Type B pancreatic cell (in vitro differentiated cells): ENCODE measurements around the gene REPS2. TPM values are rescaled to one million over a fixed set of nuclear protein-coding genes. Genes with fewer than 3 reads are reported as not detected.

ENCODE experiments used
- DNase-seq: peaks from one replicate; pipeline ENCODE4 v3.0.0; 2021; ENCODE audit warnings: mixed read lengths; ENCODE audit not compliant: unreplicated experiment; ENCODE audit errors: extremely low spot score
- H3K27ac Mint-ChIP-seq: 2 replicates; pipeline ENCODE4 v1.8.0; 2021; ENCODE audit warnings: mild to moderate bottlenecking, mixed read lengths
- H3K27me3 Mint-ChIP-seq: 2 replicates; pipeline ENCODE4 v1.8.0; 2021; ENCODE audit warnings: mixed read lengths
- H3K36me3 Mint-ChIP-seq: 2 replicates; pipeline ENCODE4 v1.8.0; 2021; ENCODE audit warnings: mixed read lengths
- H3K4me1 Mint-ChIP-seq: one replicate; pipeline ENCODE4 v1.8.0; 2021; ENCODE audit warnings: mixed read lengths; ENCODE audit not compliant: unreplicated experiment
- H3K4me3 Mint-ChIP-seq: 2 replicates; pipeline ENCODE4 v1.8.0; 2021; ENCODE audit warnings: mild to moderate bottlenecking, mixed read lengths
- H3K9me3 Mint-ChIP-seq: 2 replicates; pipeline ENCODE4 v1.8.0; 2021; ENCODE audit warnings: mixed read lengths
- CTCF ChIP-seq: fragments of 200-600 bp; sonication (generic); conservative IDR thresholded peaks from 2 replicates; pipeline ENCODE4 v1.5.0; 2021; ENCODE audit warnings: antibody characterized with exemption, mild to moderate bottlenecking
- total RNA-seq: library from RNA; stranded (reverse); gene quantifications from 2 replicates; pipeline ENCODE4 v1.2.1, GENCODE V29; 2021; ENCODE audit warnings: low replicate concordance

Gene REPS2
- total RNA-seq, 1 donor from 2014 or later, result 1.6 TPM

- H3K4me3 Mint-ChIP-seq, result no peak overlapping the region
- no peak for DNase-seq
- no peaks in the 10 kb centered on the region for H3K27me3 Mint-ChIP-seq
- no peak overlapping the region for H3K27ac Mint-ChIP-seq
- no peak for TF ChIP-seq CTCF
- no peaks in the 10 kb centered on the region for H3K9me3 Mint-ChIP-seq
- H3K36me3 Mint-ChIP-seq, result no peaks in the 10 kb centered on the region
- no peaks in the 10 kb centered on the region for H3K4me1 Mint-ChIP-seq
These were observed 29.9 kb upstream of the REPS2 start for GRCh38 chrX:16916561-16916960.

- H3K4me3 Mint-ChIP-seq, result no peak overlapping the region
These were observed 29.3 kb upstream of the REPS2 start for GRCh38 chrX:16917120-16917519.

GRCh38 chrX:16918979-16919378 is 27.5 kb upstream of the REPS2 start:
- Mint-ChIP-seq H3K36me3 (no peaks in the 10 kb centered on the region), H3K4me1 (no peaks in the 10 kb centered on the region), H3K27ac (no peak overlapping the region), H3K4me3 (no peak overlapping the region), H3K9me3 (no peaks in the 10 kb centered on the region), H3K27me3 (no peaks in the 10 kb centered on the region)
- no peak for TF ChIP-seq CTCF
- no peak for DNase-seq

More at GRCh38 chrX:16917120-16917519, 29.3 kb upstream of the REPS2 start:
- Mint-ChIP-seq H3K36me3 (no peaks in the 10 kb centered on the region), H3K4me1 (no peaks in the 10 kb centered on the region), H3K9me3 (no peaks in the 10 kb centered on the region), H3K27ac (no peak overlapping the region), H3K27me3 (no peaks in the 10 kb centered on the region)
- DNase-seq, result no peak
- TF ChIP-seq CTCF, result no peak

- H3K36me3 Mint-ChIP-seq, result no peaks in the 10 kb centered on the region
- H3K4me1 Mint-ChIP-seq, result no peaks in the 10 kb centered on the region
- H3K4me3 Mint-ChIP-seq, result no peak overlapping the region
- no peaks in the 10 kb centered on the region for H3K27me3 Mint-ChIP-seq
- no peak overlapping the region for H3K27ac Mint-ChIP-seq
- no peak for TF ChIP-seq CTCF
- H3K9me3 Mint-ChIP-seq, result no peaks in the 10 kb centered on the region
- DNase-seq, result no peak
These were observed 26.4 kb upstream of the REPS2 start for GRCh38 chrX:16920075-16920474.

- no peaks in the 10 kb centered on the region for H3K4me1 Mint-ChIP-seq
- no peaks in the 10 kb centered on the region for H3K36me3 Mint-ChIP-seq
- no peak for TF ChIP-seq CTCF
- no peak overlapping the region for H3K27ac Mint-ChIP-seq
- no peak overlapping the region for H3K4me3 Mint-ChIP-seq
- no peak for DNase-seq
- H3K27me3 Mint-ChIP-seq, result no peaks in the 10 kb centered on the region
- H3K9me3 Mint-ChIP-seq, result no peaks in the 10 kb centered on the region
These were observed 23.3 kb upstream of the REPS2 start for GRCh38 chrX:16923157-16923556.
